Ishikawa (cell line): Measurements from ENCODE around the gene MAST4.

ENCODE experiments used
- CEBPB ChIP-seq: IDR thresholded peaks from 2 replicates; pipeline ENCODE4 v1.6.1; 2012
- CREB1 ChIP-seq: IDR thresholded peaks from 2 replicates; pipeline ENCODE4 v1.6.1; 2012; ENCODE audit warnings: low read depth
- EGR1 ChIP-seq: IDR thresholded peaks from 2 replicates; pipeline ENCODE4 v1.6.1; 2012
- EP300 ChIP-seq: IDR thresholded peaks from 2 replicates; pipeline ENCODE4 v1.6.1; 2012; ENCODE audit warnings: borderline replicate concordance
- FOXM1 ChIP-seq: IDR thresholded peaks from 2 replicates; pipeline ENCODE4 v1.6.1; 2012; ENCODE audit warnings: low read depth, borderline replicate concordance
- NFIC ChIP-seq: IDR thresholded peaks from 2 replicates; pipeline ENCODE4 v1.6.1; 2012
- RAD21 ChIP-seq: IDR thresholded peaks from 2 replicates; pipeline ENCODE4 v1.6.1; 2012; ENCODE audit warnings: low read depth
- TAF1 ChIP-seq: IDR thresholded peaks from 2 replicates; pipeline ENCODE4 v1.6.1; 2012; ENCODE audit warnings: low read depth, mild to moderate bottlenecking
- TCF12 ChIP-seq: IDR thresholded peaks from 2 replicates; pipeline ENCODE4 v1.6.1; 2012; ENCODE audit warnings: low read depth
- TEAD4 ChIP-seq: IDR thresholded peaks from 2 replicates; pipeline ENCODE4 v1.6.1; 2012
- YY1 ChIP-seq: IDR thresholded peaks from 2 replicates; pipeline ENCODE4 v1.6.1; 2012; ENCODE audit warnings: low read depth
- ZBTB7A ChIP-seq: IDR thresholded peaks from 2 replicates; pipeline ENCODE4 v1.6.1; 2012; ENCODE audit warnings: low read depth
- TF ChIP-seq, protein P1 (sequence below): IDR thresholded peaks from 2 replicates; pipeline ENCODE4 v1.6.1; 2012; ENCODE audit warnings: low read depth, mild to moderate bottlenecking
- TF ChIP-seq, protein P2 (sequence below): IDR thresholded peaks from 2 replicates; pipeline ENCODE4 v1.6.1; 2012
- TF ChIP-seq, protein P3 (sequence below): IDR thresholded peaks from 2 replicates; pipeline ENCODE4 v1.6.1; 2012

The MAST4 gene

DNA sequence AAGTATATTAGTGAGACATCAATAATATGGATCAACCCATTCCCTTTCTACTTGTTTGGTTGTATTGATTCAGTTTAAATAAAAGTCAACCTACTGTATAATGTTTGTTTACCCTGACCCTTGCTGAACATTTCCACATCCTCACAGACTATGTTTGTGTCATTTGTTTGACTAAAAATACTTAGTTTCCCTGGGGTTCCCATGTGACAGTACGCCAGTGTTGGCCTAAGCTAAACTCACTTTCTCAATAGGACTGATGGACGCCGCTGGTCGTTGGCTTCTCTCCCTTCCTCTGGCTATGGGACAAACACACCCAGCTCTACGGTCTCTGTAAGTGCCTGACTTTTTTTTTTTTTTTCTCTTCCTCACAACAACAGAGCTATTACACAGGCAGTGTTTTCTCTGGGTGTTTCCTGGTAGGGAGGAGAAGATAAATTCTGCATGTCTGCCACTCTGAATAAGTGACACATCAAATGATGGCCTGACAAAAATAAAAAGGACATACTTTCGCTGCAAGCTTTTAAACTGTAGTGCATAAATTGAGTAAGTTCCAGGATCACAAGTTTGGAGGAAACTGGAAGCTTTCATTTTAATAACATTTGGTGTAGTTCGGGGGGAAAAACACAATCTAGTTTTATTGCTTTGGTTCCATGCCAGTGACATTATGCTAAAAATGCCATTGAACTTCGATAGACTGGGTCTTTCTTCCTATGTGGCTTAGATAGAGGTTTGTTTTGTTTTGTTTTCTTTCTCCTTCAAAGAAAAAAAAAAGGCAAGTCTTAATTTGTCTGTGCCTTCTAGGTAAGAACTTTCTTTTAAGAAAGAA, 499.4 kb downstream of the MAST4 start:
- TF ChIP-seq YY1 (no peak), CREB1 (no peak), EGR1 (no peak), FOXM1 (no peak), NFIC (no peak), EP300 (no peak)
- TF ChIP-seq, protein P1, sequence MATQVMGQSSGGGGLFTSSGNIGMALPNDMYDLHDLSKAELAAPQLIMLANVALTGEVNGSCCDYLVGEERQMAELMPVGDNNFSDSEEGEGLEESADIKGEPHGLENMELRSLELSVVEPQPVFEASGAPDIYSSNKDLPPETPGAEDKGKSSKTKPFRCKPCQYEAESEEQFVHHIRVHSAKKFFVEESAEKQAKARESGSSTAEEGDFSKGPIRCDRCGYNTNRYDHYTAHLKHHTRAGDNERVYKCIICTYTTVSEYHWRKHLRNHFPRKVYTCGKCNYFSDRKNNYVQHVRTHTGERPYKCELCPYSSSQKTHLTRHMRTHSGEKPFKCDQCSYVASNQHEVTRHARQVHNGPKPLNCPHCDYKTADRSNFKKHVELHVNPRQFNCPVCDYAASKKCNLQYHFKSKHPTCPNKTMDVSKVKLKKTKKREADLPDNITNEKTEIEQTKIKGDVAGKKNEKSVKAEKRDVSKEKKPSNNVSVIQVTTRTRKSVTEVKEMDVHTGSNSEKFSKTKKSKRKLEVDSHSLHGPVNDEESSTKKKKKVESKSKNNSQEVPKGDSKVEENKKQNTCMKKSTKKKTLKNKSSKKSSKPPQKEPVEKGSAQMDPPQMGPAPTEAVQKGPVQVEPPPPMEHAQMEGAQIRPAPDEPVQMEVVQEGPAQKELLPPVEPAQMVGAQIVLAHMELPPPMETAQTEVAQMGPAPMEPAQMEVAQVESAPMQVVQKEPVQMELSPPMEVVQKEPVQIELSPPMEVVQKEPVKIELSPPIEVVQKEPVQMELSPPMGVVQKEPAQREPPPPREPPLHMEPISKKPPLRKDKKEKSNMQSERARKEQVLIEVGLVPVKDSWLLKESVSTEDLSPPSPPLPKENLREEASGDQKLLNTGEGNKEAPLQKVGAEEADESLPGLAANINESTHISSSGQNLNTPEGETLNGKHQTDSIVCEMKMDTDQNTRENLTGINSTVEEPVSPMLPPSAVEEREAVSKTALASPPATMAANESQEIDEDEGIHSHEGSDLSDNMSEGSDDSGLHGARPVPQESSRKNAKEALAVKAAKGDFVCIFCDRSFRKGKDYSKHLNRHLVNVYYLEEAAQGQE: no peak

DNA sequence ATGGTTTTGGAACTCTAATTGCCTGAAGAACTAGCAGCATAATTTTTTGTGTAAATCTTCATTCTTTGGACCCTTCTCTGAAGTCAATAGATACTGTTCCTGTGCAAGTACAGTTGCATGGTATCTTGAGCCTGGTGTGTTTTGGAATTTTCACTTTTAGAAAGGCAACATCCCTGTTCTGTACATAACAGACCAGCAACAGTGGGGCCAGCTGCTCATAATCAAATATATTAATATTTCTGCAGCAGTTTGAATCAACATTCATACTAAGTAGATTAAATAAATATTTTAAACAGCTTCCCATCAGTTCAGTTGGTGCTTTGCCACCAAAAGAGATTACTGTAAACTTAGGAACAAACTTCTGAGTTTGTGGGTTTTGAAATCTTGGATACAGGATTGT, 502.5 kb downstream of the MAST4 start:
- no peak for TF ChIP-seq EGR1
- TF ChIP-seq RAD21: no peak
- TF ChIP-seq, protein P1: no peak
- no peak for TF ChIP-seq TCF12
- TF ChIP-seq TAF1: no peak

DNA sequence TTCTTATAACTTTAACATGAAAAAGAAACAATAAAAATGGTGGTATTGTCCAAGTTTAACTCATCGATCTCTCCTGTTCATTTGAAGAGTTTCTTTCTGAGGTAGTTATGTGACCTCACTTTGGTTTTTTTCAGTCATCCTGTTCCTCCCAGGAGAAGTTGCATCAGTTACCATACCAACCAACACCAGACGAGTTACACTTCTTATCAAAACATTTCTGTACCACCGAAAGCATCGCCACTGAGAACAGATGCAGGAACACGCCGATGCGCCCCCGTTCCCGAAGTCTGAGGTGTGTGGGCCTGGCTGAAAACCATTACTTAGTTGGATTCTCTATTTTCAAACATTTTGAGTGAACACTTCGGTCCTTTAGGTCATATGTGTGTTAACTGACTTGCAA, 504.1 kb downstream of the MAST4 start:
- TF ChIP-seq TEAD4: no peak
- no peak for TF ChIP-seq EGR1
- TF ChIP-seq EP300: no peak
- no peak for TF ChIP-seq TCF12
- TF ChIP-seq FOXM1: no peak
- TF ChIP-seq RAD21: no peak
- no peak for TF ChIP-seq NFIC
- no peak for TF ChIP-seq YY1
- TF ChIP-seq CREB1: no peak
- TF ChIP-seq TAF1: no peak
- no peak for TF ChIP-seq ZBTB7A
- TF ChIP-seq CEBPB: no peak
- TF ChIP-seq, protein P1: no peak
- TF ChIP-seq, protein P2, sequence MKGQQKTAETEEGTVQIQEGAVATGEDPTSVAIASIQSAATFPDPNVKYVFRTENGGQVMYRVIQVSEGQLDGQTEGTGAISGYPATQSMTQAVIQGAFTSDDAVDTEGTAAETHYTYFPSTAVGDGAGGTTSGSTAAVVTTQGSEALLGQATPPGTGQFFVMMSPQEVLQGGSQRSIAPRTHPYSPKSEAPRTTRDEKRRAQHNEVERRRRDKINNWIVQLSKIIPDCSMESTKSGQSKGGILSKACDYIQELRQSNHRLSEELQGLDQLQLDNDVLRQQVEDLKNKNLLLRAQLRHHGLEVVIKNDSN: no peak
- TF ChIP-seq, protein P3, sequence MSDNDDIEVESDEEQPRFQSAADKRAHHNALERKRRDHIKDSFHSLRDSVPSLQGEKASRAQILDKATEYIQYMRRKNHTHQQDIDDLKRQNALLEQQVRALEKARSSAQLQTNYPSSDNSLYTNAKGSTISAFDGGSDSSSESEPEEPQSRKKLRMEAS: no peak

DNA sequence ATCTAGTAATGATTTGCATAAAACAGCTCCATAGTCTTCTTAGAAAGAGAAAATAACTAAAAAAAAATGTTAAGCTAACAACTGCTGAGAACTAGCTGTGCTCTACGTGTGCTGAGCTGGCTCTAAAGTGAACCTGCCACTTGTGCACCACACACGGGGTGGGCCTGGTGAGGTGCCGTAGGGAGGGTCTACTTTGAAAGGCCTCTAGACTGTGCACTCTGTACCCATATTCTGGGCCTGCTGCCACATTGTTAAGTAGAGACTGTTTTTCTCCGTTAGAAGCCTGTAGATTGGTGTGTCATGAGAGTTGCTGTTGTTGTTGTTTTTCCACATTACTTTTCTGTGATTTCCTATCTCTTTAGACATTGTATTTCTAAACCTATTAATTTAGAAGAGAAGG, 506.5 kb downstream of the MAST4 start:
- no peak for TF ChIP-seq NFIC
- TF ChIP-seq, protein P1: no peak
- no peak for TF ChIP-seq TAF1
- TF ChIP-seq YY1: no peak
- no peak for TF ChIP-seq EP300
- no peak for TF ChIP-seq ZBTB7A
- TF ChIP-seq, protein P3: no peak
- TF ChIP-seq FOXM1: no peak
- TF ChIP-seq CREB1: no peak
- no peak for TF ChIP-seq CEBPB
- TF ChIP-seq RAD21: no peak
- TF ChIP-seq, protein P2: no peak
- no peak for TF ChIP-seq EGR1
- no peak for TF ChIP-seq TCF12
- TF ChIP-seq TEAD4: no peak
